ENCODE measurements around the gene ZNF385C.

The ZNF385C gene

DNA sequence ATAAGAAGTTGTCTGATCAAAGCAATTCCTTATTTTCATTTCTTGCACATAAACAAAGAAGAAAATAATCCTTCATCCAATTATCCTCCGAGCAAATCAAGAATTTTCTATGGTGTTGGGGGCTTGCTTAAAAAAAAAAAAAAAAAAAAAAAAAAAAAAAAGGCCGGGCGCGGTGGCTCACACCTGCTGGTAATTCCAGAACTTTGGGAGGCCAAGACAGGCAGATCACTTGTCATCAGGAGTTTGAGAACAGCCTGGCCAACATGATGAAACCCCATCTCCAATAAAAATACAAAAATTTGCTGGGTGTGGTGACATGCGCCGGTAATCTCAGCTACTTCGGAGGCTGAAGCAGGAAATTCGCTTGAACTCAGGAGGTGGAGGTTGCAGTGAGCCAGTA lies 112.4 kb downstream of the ZNF385C start:
- TF ChIP-seq, protein P1, sequence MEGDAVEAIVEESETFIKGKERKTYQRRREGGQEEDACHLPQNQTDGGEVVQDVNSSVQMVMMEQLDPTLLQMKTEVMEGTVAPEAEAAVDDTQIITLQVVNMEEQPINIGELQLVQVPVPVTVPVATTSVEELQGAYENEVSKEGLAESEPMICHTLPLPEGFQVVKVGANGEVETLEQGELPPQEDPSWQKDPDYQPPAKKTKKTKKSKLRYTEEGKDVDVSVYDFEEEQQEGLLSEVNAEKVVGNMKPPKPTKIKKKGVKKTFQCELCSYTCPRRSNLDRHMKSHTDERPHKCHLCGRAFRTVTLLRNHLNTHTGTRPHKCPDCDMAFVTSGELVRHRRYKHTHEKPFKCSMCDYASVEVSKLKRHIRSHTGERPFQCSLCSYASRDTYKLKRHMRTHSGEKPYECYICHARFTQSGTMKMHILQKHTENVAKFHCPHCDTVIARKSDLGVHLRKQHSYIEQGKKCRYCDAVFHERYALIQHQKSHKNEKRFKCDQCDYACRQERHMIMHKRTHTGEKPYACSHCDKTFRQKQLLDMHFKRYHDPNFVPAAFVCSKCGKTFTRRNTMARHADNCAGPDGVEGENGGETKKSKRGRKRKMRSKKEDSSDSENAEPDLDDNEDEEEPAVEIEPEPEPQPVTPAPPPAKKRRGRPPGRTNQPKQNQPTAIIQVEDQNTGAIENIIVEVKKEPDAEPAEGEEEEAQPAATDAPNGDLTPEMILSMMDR (IDR thresholded peaks at IDR 0.05; ENCODE audit: insufficient read depth, low read length, poor library complexity, severe bottlenecking) = no peak
- no peak overlapping the region for H3K4me3 ChIP-seq (replicated peaks; ENCODE audit: low read depth, low read length)
- DNase-seq (ENCODE audit: extremely low read depth, insufficient read length) = no peak
- H3K27me3 ChIP-seq (replicated peaks; ENCODE audit: control insufficient read depth, insufficient read depth, low read length) = no peaks in the 10 kb centered on the region
- H3K36me3 ChIP-seq (ENCODE audit: control insufficient read depth, insufficient read depth, low read length) = peaks cover 33% of the 10 kb centered on the region

DNA sequence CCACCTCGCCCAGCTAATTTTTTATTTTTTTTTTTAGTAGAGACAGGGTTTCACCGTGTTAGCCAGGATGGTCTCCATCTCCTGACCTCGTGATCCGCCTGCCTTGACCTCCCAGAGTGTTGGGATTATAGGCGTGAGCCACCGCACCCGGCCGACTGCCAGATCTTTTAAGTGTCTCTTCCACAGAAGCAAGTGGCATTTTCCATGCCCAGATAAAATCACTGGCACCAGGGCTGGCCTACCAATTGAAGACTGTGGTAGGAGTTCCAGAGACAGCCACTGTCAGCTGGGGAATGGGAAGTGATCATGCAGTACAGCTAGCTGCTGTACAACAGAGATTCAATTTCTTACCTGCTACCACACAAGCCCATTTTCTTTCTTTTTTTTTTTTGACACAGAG lies 113.8 kb downstream of the ZNF385C start:
- peaks cover 38% of the 10 kb centered on the region for H3K36me3 ChIP-seq (ENCODE audit: control insufficient read depth, insufficient read depth, low read length)

DNA sequence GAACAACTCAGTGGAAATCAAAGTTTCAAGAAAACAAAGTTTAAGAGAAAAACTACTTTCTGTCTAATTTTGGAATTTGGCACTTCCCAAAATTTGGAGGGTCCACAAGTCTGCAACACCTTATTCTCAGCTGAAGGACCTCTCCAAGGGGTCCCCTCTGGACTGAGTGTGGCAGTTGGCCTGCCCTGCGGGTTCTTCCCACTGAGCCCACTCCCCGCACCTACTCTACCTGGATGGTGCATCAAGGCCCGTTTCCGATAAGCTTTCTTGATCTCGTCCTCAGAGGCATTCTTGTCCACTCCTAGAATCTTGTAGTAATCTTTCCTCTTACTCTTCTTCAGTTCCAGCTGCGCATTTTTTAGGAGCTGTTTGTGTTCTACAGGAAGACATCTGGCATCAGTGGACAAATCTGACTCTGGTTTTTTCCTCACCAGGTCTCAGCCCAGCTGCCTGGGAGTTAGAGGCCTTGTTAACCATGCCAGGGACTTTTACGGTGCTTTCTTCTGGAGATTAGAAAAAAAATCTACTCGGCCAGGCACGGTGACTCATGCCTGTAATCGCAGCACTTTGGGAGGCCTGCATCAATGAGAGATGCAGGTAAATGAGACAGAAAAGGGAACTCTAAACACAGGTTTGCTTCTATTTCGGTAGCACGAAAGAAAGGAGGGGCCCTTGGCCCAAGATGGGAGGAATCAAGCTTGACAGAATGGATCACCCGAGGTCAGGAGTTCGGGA lies 116.1 kb downstream of the ZNF385C start:
- no peak for DNase-seq (ENCODE audit: extremely low read depth, insufficient read length)
- Histone ChIP-seq H3K36me3 (ENCODE audit: control insufficient read depth, insufficient read depth, low read length) (peaks cover 34% of the 10 kb centered on the region), H3K4me3 (replicated peaks; ENCODE audit: low read depth, low read length) (no peak overlapping the region)

More for the DNA sequence above, 113.8 kb downstream of the ZNF385C start:
- Histone ChIP-seq H3K27me3 (replicated peaks; ENCODE audit: control insufficient read depth, insufficient read depth, low read length) (no peaks in the 10 kb centered on the region), H3K4me3 (replicated peaks; ENCODE audit: low read depth, low read length) (no peak overlapping the region)
- TF ChIP-seq, protein P1 (IDR thresholded peaks at IDR 0.05; ENCODE audit: insufficient read depth, low read length, poor library complexity, severe bottlenecking) = no peak
- no peak for DNase-seq (ENCODE audit: extremely low read depth, insufficient read length)

DNA sequence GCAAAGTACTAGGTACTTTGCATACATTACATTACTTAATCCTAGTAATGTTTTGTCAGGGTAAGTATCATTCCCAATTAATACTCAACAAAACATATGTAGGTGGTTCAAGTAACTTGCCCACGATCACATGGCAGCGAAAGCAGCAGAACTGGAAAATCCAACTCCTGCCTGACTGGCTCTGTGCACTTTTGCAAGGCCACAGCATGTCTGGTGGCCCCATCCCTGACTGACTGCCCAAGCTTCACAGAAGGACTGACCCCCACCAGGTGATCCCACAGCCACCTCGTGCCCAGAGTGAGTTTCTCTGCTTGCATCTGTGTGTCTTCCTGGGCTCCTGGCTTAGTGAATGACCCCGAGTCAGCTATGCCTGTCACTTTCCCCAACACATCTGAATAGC lies 120.3 kb downstream of the ZNF385C start:
- Histone ChIP-seq H3K27me3 (replicated peaks; ENCODE audit: control insufficient read depth, insufficient read depth, low read length) (no peaks in the 10 kb centered on the region), H3K36me3 (ENCODE audit: control insufficient read depth, insufficient read depth, low read length) (peaks cover 47% of the 10 kb centered on the region), H3K4me3 (replicated peaks; ENCODE audit: low read depth, low read length) (no peak overlapping the region)
- no peak for DNase-seq (ENCODE audit: extremely low read depth, insufficient read length)
- TF ChIP-seq, protein P1 (IDR thresholded peaks at IDR 0.05; ENCODE audit: insufficient read depth, low read length, poor library complexity, severe bottlenecking) = no peak

More for the DNA sequence above, 116.1 kb downstream of the ZNF385C start:
- TF ChIP-seq, protein P1 (IDR thresholded peaks at IDR 0.05; ENCODE audit: insufficient read depth, low read length, poor library complexity, severe bottlenecking) = no peak
- H3K27me3 ChIP-seq (replicated peaks; ENCODE audit: control insufficient read depth, insufficient read depth, low read length) = no peaks in the 10 kb centered on the region

DNA sequence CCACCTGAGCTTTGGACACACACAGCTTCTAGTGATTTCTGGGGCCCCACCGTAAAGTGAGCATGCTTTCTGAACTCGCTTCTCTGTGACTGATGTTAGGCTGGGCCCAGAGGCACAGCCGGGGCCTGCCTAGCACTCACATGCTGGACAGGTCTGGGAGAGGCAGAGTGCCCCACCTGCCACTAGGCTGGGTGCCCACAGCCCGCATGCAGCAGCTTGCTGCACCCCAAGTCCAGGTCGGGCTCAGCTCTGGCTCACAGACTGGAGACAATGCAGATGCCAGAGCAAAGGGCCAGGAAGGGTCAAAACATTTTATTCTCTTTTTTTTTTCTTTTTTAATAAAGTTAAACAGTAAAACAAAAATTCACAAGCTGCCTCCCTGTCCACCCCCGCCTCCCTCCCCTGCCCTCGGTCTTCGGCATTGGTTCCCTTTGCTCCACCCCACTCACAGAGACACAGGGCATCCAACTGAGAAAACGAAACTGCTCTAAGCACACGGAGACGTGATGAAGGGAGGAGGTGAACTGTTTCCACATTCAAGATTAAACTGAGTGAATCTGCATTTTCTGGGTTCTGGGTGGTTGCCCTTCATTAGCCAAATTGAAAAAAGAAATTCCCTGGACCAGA lies 122.0 kb downstream of the ZNF385C start:
- Histone ChIP-seq H3K36me3 (ENCODE audit: control insufficient read depth, insufficient read depth, low read length) (peaks cover 48% of the 10 kb centered on the region), H3K4me3 (replicated peaks; ENCODE audit: low read depth, low read length) (no peak overlapping the region)

More for the DNA sequence above, 122.0 kb downstream of the ZNF385C start:
- TF ChIP-seq, protein P1 (IDR thresholded peaks at IDR 0.05; ENCODE audit: insufficient read depth, low read length, poor library complexity, severe bottlenecking) = no peak
- DNase-seq (ENCODE audit: extremely low read depth, insufficient read length) = no peak
- no peaks in the 10 kb centered on the region for H3K27me3 ChIP-seq (replicated peaks; ENCODE audit: control insufficient read depth, insufficient read depth, low read length)
